ENCODE results near the gene ZNF487.

The ZNF487 gene

GRCh38 chr10:43407576-43408330 is 29.2 kb upstream of the ZNF487 start (continued):
- no peak for TF ChIP-seq ZNF513 (tag by site-specific recombination; IDR thresholded peaks at IDR 0.05)
- TF ChIP-seq ZBTB8A (tag by site-specific recombination; IDR thresholded peaks at IDR 0.05): peak; percentile 98
- TF ChIP-seq ZNF747 (tag by site-specific recombination; IDR thresholded peaks at IDR 0.05): no peak
- TF ChIP-seq ZFP41 (tag by site-specific recombination; IDR thresholded peaks at IDR 0.05; ENCODE audit: borderline replicate concordance): no peak
- 0 out of 2 replicates have a peak, but pooled peaks have one; percentile 24 for TF ChIP-seq OSR2 (tag by site-specific recombination; IDR thresholded peaks at IDR 0.05)
- TF ChIP-seq BCL11B (tag by site-specific recombination; IDR thresholded peaks at IDR 0.05; ENCODE audit: low read depth): peak; percentile 55
- peak; percentile 54; the same call in 1 of the 2 replicates for TF ChIP-seq WT1 (tag by site-specific recombination; IDR thresholded peaks at IDR 0.05)
- TF ChIP-seq KLF7 (tag by site-specific recombination; IDR thresholded peaks at IDR 0.05; ENCODE audit: borderline replicate concordance): peak; percentile 20; the same call in 1 of the 2 replicates
- no peak for TF ChIP-seq ZNF791 (tag by site-specific recombination; IDR thresholded peaks at IDR 0.05)
- TF ChIP-seq KLF1 (tag by site-specific recombination; IDR thresholded peaks at IDR 0.05): 0 out of 2 replicates have a peak, but pooled peaks have one; percentile 37
- TF ChIP-seq ZNF433 (tag by site-specific recombination; IDR thresholded peaks at IDR 0.05; ENCODE audit: low read depth): no peak
- no peak for TF ChIP-seq GLI2 (tag by site-specific recombination; IDR thresholded peaks at IDR 0.05; ENCODE audit: borderline replicate concordance, low read depth)
- TF ChIP-seq ZNF398 (tag by site-specific recombination; IDR thresholded peaks at IDR 0.05): no peak
- no peak for TF ChIP-seq ZNF837 (tag by site-specific recombination; IDR thresholded peaks at IDR 0.05)
- TF ChIP-seq ZBTB48 (tag by site-specific recombination; IDR thresholded peaks at IDR 0.05): 0 out of 2 replicates have a peak, but pooled peaks have one; percentile 35
- TF ChIP-seq ZNF335 (tag by site-specific recombination; conservative IDR thresholded peaks at IDR 0.05): peak; percentile 79
- no peak for TF ChIP-seq ZNF707 (tag by site-specific recombination; IDR thresholded peaks at IDR 0.05)
- TF ChIP-seq ZNF501 (tag by site-specific recombination; IDR thresholded peaks at IDR 0.05): peak; percentile 57; the same call in 1 of the 2 replicates
- peak; percentile 63 for TF ChIP-seq SETDB1 (IDR thresholded peaks at IDR 0.05; ENCODE audit: insufficient read length, low read length)
- TF ChIP-seq ZIC2 (tag by site-specific recombination; IDR thresholded peaks at IDR 0.05): peak; percentile 96
- TF ChIP-seq ZNF266 (tag by site-specific recombination; IDR thresholded peaks at IDR 0.05; ENCODE audit: low read depth): no peak
- peak; percentile 23; the same call in 1 of the 2 replicates for TF ChIP-seq ZNF660 (tag by site-specific recombination; IDR thresholded peaks at IDR 0.05)
- TF ChIP-seq ZEB2 (tag by site-specific recombination; IDR thresholded peaks at IDR 0.05): peak; percentile 96
- peak; percentile 17; the same call in 1 of the 2 replicates for TF ChIP-seq ZNF223 (tag by site-specific recombination; IDR thresholded peaks at IDR 0.05)
- no peak for TF ChIP-seq ZNF843 (tag by site-specific recombination; IDR thresholded peaks at IDR 0.05)
- no peak for TF ChIP-seq ZNF184 (tag by site-specific recombination; IDR thresholded peaks at IDR 0.05)
- peak; percentile 81 for TF ChIP-seq ZBTB17 (tag by site-specific recombination; IDR thresholded peaks at IDR 0.05)
- no peak; the same call in 1 of the 2 replicates for TF ChIP-seq ZBTB11 (tag by site-specific recombination; conservative IDR thresholded peaks at IDR 0.05; ENCODE audit: low read depth)
- TF ChIP-seq MEIS1 (CRISPR knock-in tag; IDR thresholded peaks at IDR 0.05; ENCODE audit: borderline replicate concordance): no peak
- no peak for TF ChIP-seq ZNF148 (tag by site-specific recombination; IDR thresholded peaks at IDR 0.05; ENCODE audit: borderline replicate concordance)

Data from HEK293 (cell line).